ENCODE results near the gene CDKN1B. TPM values are rescaled to one million over a fixed set of nuclear protein-coding genes. Genes with fewer than 3 reads are reported as not detected.

CDKN1B gene
- total RNA-seq, 6 experiments from 2014 or later, result 18.3 to 28.6 (median 24.5) TPM

GRCh38 chr12:12696562-12697383 lies 20.4 kb upstream of the CDKN1B start:
- DNase-seq, result peak; percentile 93 to 95 (median 94)
- H3K27ac ChIP-seq, result peak overlapping the region; percentile 91 to 99 (median 95)
- H3K27me3 ChIP-seq, result no peaks in the 10 kb centered on the region
- peak; percentile 90 to 93 (median 93) for ATAC-seq
- 0% methylated on average over 29 of the region's 29 CpGs for WGBS (ENCODE audit: insufficient coverage, low coverage, low lambda C conversion rate, missing lambda C conversion rate)
- peak overlapping the region; percentile 36 to 65 (median 51) for H3K4me3 ChIP-seq
- H3K4me1 ChIP-seq, result no peaks in the 10 kb centered on the region
- intact Hi-C loops (cut with DNase I), result loop anchor here in 1 of 2 donors (10.0 kb wide), 1 partner anchor 132 kb away; the partner anchor contains the start of gene DUSP16
- no peaks in the 10 kb centered on the region for H3K36me3 ChIP-seq
- no peaks in the 10 kb centered on the region for H3K9me3 ChIP-seq
- peak; percentile 69 for TF ChIP-seq POLR2A (IDR thresholded peaks at IDR 0.05)
- no peak for TF ChIP-seq CTCF (IDR thresholded peaks at IDR 0.05)

GRCh38 chr12:12699345-12699744 lies 17.8 kb upstream of the CDKN1B start:
- no peaks in the 10 kb centered on the region for H3K9me3 ChIP-seq
- peaks cover 0 to 6% (median 2%) of the 10 kb centered on the region in 4 donors for H3K4me1 ChIP-seq
- DNase-seq (no peak), ATAC-seq (no peak)
- H3K27ac ChIP-seq, result no peak overlapping the region
- H3K36me3 ChIP-seq, result no peaks in the 10 kb centered on the region
- TF ChIP-seq POLR2A (IDR thresholded peaks at IDR 0.05), result no peak
- no peak for TF ChIP-seq CTCF (IDR thresholded peaks at IDR 0.05)
- H3K27me3 ChIP-seq, result no peaks in the 10 kb centered on the region
- intact Hi-C loops (cut with DNase I), result loop anchor here in 1 of 2 donors (10.0 kb wide), 1 partner anchor 135 kb away; the partner anchor contains the start of gene DUSP16
- no peak overlapping the region for H3K4me3 ChIP-seq
- 44% methylated on average over 1 of the region's 1 CpG for WGBS (ENCODE audit: insufficient coverage, low coverage, low lambda C conversion rate, missing lambda C conversion rate)

- no peak for DNase-seq
- TF ChIP-seq CTCF (IDR thresholded peaks at IDR 0.05) (no peak), POLR2A (IDR thresholded peaks at IDR 0.05) (no peak)
- Histone ChIP-seq H3K36me3 (no peaks in the 10 kb centered on the region), H3K27me3 (no peaks in the 10 kb centered on the region), H3K4me3 (no peak overlapping the region), H3K9me3 (no peaks in the 10 kb centered on the region), H3K27ac (no peak overlapping the region), H3K4me1 (peaks cover 0 to 8% (median 3%) of the 10 kb centered on the region in 4 donors)
- intact Hi-C loops (cut with DNase I), result no loop called here
- ATAC-seq, result no peak
Observed at GRCh38 chr12:12700254-12700653, 16.9 kb upstream of the CDKN1B start.

GRCh38 chr12:12701457-12701856 lies 15.7 kb upstream of the CDKN1B start:
- intact Hi-C loops (cut with DNase I), result no loop called here
- Histone ChIP-seq H3K4me1 (peaks cover 0 to 8% (median 3%) of the 10 kb centered on the region in 4 donors), H3K27ac (no peak overlapping the region), H3K36me3 (no peaks in the 10 kb centered on the region), H3K27me3 (no peaks in the 10 kb centered on the region), H3K4me3 (no peak overlapping the region), H3K9me3 (no peaks in the 10 kb centered on the region)
- no peak for DNase-seq
- TF ChIP-seq CTCF (IDR thresholded peaks at IDR 0.05) (no peak), POLR2A (IDR thresholded peaks at IDR 0.05) (no peak)
- 97% methylated on average over 3 of the region's 3 CpGs for WGBS (ENCODE audit: insufficient coverage, low coverage, low lambda C conversion rate, missing lambda C conversion rate)
- ATAC-seq, result no peak

Data from right lobe of liver (tissue), 6 donors.